ENCODE data around the gene ACTR1B.
"Not testable (repeated sequence)": the region's sequence is repeated elsewhere in the genome, so short reads cannot be mapped to it uniquely, and the experiment has no call there.

The ACTR1B gene

DNA sequence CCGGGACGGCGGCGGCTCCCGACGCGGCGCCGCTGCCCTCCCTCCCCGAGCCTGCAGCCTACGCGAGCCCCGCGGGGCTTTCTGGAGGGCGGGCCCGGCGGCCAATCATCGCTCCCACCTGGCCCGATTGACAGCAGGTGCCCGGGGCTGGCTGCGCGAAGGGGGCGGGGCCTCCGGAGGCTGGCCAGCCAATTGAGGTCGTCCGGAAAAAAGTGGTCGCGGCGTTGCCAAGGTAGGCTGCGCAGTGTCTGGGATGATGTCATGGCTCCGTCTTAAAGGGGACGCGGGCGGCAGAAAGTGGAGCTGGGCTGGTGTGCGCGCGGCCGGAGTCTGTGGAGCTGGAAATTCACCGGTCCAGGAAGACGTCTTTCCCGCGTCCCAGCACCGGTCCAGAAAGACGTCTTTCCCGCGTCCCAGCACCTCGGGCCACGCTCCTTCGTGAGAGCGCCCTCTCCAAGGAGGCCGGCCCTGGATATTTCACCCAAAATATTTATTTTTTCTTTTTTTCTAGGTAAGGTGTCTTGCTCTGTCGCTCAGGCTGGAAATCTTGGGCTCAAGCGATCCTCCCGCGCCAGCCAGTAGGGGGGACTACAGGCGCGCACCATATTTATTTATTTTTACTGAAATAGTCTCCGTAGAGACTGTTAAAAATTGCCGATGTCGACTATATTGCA, at the start of gene ACTR1B:
TSS of gene ACTR1B (minus strand) at position 83 of the 674 bp plus-strand sequence. CDS start 154 bp downstream, outside the sequence.
- peak; percentile 97 to 98 for DNase-seq

DNA sequence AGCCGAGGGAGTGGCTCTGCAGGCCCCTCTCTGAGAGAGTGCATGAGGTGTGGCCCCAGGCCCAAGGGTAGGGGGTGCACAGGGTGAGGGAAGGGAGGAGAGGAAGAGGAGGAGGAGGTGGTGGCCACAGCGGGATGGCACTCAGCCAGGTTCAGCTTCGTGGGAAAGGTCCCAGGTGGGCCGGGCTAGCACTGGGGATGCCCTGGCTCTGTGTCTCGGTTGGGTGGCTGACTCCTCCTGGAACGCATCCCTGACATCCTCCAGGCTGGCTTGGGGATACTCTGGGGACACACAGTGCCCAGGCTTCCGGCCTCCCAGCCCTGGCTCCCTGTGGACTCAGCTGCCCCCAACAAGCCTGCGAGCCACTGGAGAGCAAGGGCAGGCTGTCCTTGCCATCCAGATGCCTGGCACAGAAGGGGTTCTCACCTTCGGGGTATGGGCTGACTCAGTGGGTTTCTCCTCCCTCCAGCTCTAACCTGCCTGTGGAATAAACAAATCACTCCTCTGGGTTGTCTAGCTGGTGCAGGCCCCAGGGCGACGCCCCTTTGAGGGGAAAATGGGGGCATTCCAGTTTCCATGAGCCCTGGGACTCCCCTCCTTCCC, 49.0 kb upstream of the ACTR1B start:
- DNase-seq = no peak

DNA sequence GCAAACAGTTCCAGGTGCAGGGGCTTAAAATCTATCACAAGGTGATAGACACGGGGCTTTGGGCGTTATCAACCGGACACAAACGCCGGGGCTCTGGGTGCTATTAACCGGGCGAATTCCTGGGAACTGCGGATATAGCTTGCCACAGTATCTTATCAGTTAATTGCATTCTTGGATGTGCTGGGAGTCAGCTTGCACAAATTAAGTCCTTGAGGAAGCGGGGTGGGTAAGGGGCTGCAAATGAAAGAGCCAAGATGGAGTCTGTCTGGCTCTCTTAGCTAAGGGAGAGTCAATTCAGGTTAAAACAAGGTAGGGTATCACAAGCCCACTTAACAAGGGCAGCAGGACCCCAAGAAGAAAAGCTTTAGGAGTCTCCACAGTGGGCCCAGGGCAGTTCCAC, 48.3 kb upstream of the ACTR1B start:
- not testable (repeated sequence) for DNase-seq

DNA sequence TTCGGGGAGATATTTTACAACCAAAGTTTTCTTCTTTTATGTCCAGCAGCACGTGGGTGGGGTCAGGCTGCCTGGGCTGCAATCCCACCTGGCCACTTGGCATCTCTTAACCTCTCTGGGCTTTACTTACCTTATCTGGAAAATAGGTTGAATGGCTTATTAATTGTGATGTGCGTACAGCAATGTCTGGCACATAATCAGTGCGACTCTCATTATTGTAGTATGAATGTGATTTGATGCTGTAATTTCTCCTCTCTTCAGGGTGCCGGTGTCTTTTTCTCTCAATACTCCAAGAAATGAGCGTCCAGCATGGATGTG, 47.5 kb upstream of the ACTR1B start:
- no peak for DNase-seq

DNA sequence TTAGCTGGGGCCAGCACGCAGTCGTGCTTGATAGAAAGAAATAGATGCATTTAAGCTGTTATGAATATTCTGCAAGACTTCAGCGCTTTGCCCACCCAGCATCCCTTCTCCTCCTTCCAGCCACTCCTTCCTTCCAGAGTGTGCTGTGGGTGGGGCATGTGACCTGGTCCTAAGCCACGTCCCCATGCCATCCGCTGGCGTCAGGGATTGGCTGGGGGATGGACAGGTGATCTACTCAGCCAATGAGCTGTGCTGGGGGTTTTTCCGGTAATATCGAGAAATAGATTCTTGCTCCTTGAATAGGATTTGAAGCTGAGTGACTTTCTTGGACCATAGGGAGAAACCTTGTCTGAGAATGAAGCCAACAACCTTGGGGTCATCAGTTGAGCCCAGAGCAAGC, 44.8 kb upstream of the ACTR1B start:
- no peak for DNase-seq

DNA sequence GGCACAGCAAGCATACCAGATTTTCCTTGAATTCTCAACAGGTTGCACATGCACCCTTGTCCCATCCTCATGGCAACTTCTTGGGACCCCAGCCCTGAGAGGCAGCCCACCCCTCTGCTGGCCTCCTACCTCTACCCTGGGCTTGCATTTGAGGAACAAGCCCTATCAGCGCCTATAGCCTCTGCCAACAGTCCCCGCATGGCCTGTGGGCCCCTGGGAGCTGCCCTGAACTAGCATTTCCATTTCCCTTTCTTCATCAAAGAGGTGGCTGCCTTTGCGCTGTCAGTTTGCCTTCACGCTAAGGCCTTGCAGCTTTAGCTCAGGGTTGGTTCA, 44.2 kb upstream of the ACTR1B start:
- DNase-seq = no peak

DNA sequence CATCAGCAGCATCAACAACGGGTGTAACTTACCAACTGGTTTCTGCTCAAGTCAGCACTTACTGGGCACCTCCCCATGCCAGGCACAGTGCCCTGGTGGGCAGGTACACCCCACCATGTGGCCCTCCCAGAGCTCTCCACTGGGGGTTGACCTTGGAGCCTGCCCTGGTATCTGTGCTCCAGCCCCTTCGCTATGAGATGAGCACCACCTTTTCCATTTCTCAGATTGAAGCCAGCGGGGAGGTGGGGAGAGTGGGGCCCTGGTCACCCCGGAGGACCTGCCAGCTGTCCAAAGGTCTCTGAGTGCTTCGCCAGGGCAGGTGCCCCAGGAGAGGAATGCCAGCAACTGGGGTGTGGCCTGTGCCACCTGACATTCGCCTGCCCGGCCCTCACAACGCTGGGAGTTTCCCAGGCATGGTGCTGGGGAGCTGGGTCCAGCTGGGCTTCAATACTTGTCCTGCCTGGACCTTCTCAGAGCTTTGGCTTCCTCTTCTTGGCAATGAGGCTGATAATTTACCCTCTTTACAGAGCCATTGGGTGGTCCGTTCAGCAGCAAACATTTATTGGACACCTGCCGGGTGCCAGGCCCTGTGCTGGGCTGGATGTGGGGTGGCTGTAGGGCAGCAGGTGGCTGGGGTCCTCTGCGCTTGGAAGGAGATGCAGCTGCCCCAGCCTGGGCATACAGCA, 43.7 kb upstream of the ACTR1B start:
- no peak for DNase-seq

DNA sequence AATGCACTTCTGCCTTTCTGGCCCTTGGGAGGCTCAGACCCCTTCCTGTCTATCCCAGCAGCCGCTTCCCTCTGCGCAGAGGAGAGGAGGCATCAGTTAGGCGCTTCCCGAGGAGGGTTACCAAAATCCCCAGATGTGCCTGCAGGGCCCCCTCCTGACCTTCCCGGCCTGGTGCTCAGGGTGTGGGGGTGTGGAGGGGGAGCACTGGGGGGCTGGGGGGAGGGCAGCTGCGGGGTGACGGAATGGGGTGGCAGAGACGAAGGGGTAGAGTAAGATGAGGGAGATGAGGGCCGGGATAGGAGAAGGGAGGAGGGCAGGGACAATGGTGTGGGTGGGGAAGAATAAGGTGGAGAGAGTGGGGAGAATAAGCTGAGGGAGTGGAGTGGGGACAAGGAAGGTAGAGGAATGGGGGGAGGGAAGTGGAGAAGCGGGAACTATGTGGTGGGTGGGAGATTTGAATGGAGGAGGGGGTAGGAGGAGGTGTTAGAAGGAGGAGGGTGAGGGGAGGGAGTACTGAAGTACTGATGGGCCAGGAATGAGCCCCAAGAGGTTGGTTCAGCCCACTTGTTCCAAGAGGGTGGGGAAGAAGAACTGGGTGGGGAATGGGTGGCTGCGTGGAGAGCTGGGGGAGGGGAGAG, 43.0 kb upstream of the ACTR1B start:
- DNase-seq = no peak

DNA sequence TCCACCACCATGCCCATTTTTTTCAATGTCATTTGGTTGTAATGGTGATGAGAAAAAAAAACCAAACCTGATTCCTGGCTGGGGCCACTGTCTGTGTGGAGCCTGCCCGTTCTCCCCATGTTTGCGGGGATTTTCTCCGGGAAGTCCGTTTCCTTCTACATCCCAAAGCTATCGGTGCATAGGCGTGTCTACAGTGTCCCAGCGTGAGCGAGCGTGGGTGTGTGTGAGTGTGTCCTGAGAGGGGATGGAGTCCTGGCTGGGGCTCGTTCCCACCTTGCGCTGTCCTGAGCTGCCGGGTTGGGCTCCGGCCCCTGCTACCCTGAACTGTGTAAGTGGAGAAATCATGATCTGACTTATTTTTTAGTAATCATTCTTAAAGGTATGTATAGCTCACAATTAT, 42.3 kb upstream of the ACTR1B start:
- DNase-seq = no peak

DNA sequence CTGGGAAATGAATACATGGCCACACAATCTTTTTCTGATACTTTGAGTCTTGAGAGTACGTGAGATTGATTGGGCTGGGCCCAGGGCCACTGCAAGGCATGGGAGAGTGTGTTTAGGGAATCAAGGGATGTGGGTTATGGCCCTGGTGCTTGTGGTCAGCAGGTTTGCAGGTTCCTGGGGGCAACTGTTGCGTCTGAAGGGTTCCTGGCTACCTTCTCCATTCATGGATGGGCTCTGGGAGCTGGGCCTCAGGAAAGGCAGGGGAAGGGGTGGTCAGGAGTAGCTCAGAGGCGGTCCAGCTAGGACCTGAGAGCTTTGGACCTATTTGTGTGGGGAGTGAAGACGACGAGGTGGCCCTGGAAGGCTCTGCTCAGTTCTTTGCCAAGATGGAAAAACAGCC, 41.1 kb upstream of the ACTR1B start:
- DNase-seq = no peak

DNA sequence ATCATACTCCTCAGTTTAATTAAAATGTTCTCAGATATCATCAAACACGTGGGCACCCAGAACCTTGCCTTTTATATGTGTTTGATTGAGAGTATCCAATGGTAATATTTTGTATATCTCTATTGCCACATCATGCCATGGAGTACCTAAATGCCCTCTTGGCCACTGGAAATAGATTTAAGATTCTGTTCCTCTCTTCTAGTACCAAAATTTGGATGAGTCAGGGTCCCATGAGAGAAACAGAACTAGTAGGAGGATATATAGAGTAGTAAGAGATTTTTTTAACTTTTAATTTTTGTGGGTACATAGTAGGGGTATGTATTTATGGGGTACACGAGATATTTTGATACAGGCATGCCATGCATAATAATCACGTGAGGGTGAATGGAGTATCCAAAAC, 39.9 kb upstream of the ACTR1B start:
- DNase-seq = peak in 1 of 2 donors; percentile 18

DNA sequence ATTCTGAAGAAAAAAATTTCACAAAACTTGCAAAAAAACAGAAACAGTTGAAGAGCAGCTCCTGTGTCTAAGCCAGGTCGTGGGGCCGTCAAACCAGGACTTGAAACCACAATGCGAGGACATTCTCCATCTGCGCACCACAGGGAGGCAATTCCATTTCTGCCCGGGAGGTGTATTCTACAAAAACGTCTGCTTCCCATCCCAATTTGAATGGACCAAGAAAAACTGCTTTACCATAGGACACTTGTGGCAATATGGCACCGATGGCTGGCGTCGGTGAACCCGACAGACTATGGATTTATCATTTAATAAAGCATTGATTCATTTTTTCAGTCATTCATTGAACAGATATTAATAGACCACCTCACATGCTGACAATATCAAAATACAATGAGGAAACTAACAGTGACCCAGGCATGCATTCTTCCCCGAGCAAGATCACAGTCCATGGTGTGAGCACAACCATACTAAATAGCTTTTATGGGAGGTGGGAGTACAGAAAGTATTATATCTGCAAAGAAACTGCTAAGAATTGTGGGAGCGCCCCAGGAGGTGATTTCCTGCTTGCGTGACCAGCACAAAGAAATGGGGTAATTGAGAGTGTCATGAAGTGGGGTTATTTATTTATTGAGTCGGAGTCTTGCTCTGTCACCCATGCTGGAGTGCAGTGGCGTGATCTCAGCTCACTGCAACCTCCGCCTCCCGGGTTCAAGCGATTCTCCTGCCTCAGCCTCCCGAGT, 39.1 kb upstream of the ACTR1B start:
- DNase-seq = no peak

DNA sequence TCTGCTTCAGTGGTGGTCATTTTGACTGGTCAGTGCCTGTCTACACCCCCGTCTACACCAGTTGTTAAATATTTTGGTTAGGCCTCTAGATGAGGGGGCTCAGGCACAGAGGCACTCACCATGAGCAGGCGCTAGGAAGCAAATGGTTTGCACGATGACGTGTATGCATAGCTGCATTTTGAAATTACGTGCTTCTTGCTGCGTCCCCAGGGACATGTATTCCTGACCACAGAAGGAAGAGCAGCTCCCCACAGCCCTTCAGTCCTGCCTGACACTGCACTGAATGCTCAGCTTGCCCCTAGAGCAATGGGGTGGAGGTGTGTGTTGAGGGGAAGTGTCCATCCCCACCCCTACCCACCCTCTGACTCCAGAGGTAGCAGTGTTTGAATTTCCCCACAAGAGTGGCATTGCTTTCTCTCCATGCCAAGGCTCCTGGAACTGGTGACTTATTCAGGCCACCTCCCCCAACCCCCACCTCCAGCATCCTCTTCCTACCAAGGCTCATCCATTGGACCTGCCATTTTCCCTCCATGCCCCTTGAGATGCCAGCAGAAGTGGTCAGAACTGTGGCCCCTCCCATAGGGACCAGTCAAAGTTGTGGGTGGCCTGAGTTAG, 38.1 kb upstream of the ACTR1B start:
- no peak for DNase-seq

DNA sequence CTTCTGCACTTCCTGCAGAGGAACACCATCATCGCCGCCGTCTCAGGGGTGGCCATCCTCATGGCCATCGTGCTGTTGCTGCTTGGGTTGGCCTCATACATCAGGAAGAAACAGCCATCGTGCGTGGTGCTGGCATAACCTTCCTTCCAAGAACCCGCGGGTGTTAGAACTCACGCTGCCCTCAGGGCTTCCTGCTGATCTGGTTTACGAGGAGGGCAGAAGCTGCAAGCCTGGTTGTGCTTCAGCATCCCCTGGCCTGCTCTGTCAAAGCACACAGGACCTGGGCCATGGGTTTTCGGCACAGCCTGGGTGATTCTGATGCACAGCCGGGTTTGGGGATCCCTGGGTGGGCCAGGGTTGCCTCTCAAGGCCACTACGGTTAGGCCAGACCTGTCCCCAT, 37.3 kb upstream of the ACTR1B start:
- DNase-seq = no peak

DNA sequence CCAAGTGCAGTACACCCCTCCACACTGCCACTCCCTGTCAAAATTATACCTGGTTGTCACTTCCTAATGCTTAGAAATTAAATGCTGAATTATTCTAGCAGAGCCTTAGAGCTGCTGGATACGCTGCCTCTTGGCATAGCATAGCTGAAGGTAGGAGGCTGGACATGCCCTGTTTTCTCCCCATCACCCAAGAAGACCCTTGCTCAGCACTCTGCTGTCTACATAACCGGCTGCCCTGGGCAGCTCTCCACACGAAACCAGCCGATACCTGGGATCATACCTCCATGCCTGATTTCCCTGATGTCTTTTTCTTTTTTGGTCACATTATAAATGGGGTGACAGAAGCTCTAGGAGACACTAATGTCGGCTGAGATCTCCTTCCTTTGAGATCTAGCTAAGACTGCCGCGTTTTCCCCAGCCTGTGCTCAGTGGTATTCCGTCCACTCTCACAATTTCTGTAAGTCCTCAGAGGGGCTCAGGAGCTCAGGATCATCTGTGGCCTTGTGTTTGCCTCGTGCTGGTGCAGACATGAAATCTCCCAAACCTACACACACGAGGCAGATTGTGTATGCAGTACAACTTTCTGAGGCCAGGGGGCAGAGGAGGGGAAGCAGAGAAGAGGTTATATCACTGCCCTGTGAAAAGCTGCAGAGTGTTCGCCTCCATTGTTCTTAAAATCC, 36.1 kb upstream of the ACTR1B start:
- peak; percentile 68 to 82 for DNase-seq

DNA sequence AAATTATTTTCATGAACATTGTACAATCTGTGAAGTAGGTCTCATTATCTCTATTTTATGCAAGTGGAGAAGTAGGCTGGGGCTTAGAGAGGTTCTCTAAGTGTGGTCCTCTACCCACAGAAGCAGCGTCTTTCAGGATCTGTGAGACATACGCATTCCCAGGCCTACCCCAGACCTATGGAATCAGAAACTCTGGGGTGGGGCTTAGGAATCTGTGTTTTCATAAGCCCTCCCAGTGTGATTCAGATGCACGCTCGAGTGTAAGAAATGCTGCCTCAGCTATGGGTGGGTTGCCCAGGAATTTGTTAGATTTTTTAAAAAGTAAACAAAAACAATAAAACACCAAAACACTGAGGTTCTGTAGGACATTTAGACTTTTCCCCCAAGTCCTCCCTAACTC, 34.7 kb upstream of the ACTR1B start:
- DNase-seq = no peak

DNA sequence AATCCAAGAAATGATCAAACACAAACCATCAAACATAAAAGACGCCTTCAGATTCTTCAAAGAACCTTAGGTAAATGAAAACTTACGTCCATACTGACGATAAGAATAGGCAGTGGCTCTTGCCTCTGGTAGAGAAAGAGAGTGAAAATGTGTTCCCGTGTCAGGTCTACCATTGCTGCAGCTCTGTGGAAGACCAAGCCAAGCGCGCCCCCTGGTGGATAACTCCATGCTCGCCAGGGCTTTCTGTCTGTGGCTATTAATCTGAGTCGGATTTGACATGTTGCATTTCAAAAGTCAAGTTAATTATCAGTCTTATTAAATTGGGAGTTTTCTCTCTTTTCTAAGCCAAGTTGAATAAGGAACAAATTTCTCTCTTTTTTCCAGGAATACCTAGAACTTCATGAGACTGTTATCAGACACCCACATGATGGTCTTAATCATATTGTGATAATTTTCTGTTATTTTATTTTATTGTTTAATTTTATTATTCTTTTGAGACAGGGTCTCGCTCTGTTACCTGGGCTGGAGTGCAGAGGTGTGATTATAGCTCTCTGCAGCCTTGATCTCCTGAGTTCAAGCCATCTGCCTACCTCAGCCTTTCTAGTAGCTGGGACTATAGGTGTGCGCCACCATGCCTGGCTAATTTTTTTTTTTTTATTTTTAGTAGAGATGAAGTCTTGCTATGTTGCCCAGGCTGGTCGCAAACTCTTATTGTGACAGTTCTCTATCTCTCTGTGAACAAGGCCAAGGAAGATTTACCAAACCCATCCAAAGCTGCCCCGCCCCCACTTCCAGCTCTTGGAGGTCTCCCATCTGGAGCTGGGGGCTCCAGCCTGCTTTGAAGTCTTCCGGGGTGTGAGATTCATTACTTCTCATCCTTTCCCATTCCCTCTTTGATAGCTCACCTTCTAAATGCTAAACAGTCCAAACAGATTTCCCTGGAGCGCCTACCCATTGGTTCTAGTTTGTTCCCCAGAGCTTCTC, 33.7 kb upstream of the ACTR1B start:
- peak; percentile 75 to 98 for DNase-seq

DNA sequence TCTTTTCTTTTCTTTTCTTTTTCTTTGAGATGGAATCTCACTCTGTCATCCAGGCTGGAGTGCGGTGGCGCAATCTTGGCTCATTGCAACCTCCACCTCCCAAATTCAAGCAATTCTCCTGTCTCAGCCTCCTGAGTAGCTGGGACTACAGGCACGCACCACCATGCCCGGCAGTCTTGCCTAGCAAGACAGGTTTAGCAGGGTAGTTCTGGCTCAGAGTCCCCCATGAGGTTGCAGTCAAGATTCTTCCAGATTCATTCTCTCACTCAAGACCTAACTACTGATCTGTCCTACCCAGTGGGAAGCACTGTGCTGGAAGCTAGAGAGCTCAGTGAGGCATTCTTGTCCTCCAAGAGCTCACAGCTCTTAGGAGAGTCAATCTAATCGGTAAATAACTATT, 31.9 kb upstream of the ACTR1B start:
- DNase-seq = no peak

DNA sequence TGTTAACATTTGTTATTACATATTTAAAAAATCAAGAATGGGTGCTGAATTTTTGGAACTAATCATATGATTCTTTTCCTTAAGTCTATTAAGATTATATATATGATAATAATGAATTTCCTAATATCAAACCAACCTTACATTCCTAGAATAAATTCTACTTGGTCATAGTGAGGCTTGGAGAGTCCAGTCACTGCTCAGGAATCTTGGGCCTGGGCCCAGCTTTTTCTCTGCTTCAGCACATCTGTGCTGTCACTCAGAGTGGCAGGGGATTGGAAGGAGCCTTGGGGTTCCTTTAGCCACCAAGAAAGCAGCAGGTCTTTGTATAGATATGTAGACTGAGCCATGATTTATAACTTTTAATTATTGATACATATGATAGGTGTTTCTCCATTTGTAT, 29.6 kb upstream of the ACTR1B start:
- no peak for DNase-seq

DNA sequence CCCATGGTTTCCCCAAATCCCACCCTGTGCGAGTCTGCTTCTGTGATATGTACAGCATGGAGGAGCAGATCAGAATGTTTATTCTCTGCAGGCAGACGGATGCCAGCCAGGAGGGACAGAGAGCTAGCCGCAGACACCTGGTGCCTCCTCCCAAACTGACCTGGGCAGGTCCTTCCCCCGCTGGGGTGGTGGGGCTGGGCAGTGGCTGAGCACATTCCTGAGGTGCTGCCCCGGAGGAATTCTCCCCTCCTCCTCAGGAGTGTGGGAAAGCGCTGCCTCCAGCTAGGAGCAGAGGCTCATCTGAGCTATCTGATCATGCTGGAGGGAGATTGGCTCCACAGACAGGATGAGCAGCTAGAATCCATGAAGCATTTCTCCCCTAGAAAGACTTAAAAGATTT, 27.3 kb upstream of the ACTR1B start:
- no peak for DNase-seq
